NCI-H2107 treated with DMSO at 0.1 percent for 48 hours (cell line): Measurements from ENCODE around the gene GTPBP2.
"Not testable (repeated sequence)": the region's sequence is repeated elsewhere in the genome, so short reads cannot be mapped to it uniquely, and the experiment has no call there.

ENCODE experiments used
- DNase-seq: peaks from one replicate; lab custom pipeline; 2025; ENCODE audit not compliant: unreplicated experiment; lab: John Stamatoyannopoulos, UW

Gene GTPBP2

GRCh38 chr6:43625393-43625992, 3.6 kb downstream of the GTPBP2 start:
- no peak for DNase-seq

- DNase-seq: no peak
Observed at GRCh38 chr6:43624786-43625288, 4.2 kb downstream of the GTPBP2 start.

- DNase-seq: no peak
Observed at GRCh38 chr6:43623880-43624785, 4.9 kb downstream of the GTPBP2 start.

- DNase-seq: no peak
Observed at GRCh38 chr6:43622541-43622940, 6.5 kb downstream of the GTPBP2 start.

- no peak for DNase-seq
Observed at GRCh38 chr6:43621836-43622180, 7.3 kb downstream of the GTPBP2 start.

- no peak for DNase-seq
Observed at GRCh38 chr6:43621078-43621835, 7.8 kb downstream of the GTPBP2 start.

- no peak for DNase-seq
Observed at GRCh38 chr6:43616725-43617472, 12.2 kb downstream of the GTPBP2 start.

- DNase-seq: no peak
Observed at GRCh38 chr6:43614396-43614730, 14.7 kb downstream of the GTPBP2 start.

GRCh38 chr6:43613721-43614395, 15.2 kb downstream of the GTPBP2 start:
- DNase-seq: no peak

- DNase-seq: no peak
Observed at GRCh38 chr6:43610431-43610830, 18.6 kb downstream of the GTPBP2 start.

GRCh38 chr6:43609402-43609801, 19.7 kb downstream of the GTPBP2 start:
- DNase-seq: no peak

- DNase-seq: no peak
Observed at GRCh38 chr6:43608807-43609206, 20.3 kb downstream of the GTPBP2 start.

- peak; percentile 48 for DNase-seq
Observed at GRCh38 chr6:43608310-43608763, 20.7 kb downstream of the GTPBP2 start.

GRCh38 chr6:43606019-43606418, 23.0 kb downstream of the GTPBP2 start:
- no peak for DNase-seq

GRCh38 chr6:43604174-43604573, 24.9 kb downstream of the GTPBP2 start:
- DNase-seq: no peak

GRCh38 chr6:43600595-43600994, 28.5 kb downstream of the GTPBP2 start:
- no peak for DNase-seq

- no peak for DNase-seq
Observed at GRCh38 chr6:43593938-43594337, 35.1 kb downstream of the GTPBP2 start.

- DNase-seq: not testable (repeated sequence)
Observed at GRCh38 chr6:43589564-43589963, 39.5 kb downstream of the GTPBP2 start.

GRCh38 chr6:43588194-43588593, 40.9 kb downstream of the GTPBP2 start:
- DNase-seq: no peak

GRCh38 chr6:43584892-43585570, 44.0 kb downstream of the GTPBP2 start:
- no peak for DNase-seq
